Inferior parietal cortex (tissue), 1 donor: ENCODE data around the gene FBXO36.
"Not testable (repeated sequence)": the region's sequence is repeated elsewhere in the genome, so short reads cannot be mapped to it uniquely, and the experiment has no call there.

ENCODE experiments used
- DNase-seq: peaks from one replicate; pipeline ENCODE4 v3.0.0-alpha.2; 2016; ENCODE audit errors: extremely low spot score

FBXO36 gene

DNA sequence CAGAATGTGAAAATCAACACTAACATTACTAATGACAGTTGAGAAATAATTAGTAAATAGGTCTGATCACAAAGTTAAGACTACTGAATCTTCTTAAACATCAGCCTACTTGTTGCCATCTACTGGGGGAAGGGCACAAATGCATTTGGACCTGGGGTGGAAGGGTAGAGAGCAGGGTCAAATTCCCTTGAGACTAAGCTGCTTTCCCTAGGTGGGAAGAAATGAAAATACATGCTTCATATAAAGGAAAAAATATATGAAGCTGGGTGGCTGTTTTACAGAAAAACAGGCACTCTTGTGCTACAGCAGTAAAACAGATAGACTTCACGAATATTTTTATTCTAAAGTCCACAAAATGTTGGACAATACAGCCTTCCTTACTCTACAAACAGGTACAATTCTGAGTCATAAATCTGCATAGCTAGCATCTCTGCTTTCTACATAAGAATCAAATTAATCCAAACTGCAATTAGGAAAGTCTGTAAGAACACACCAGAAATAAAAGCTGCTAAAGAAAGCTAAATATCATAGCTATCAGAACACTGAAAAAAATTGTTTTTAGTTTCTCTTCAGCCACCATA lies 11.4 kb upstream of the FBXO36 start:
- no peak for DNase-seq

GRCh38 chr2:229914171-229914570 lies 8.1 kb upstream of the FBXO36 start:
- no peak for DNase-seq

DNA sequence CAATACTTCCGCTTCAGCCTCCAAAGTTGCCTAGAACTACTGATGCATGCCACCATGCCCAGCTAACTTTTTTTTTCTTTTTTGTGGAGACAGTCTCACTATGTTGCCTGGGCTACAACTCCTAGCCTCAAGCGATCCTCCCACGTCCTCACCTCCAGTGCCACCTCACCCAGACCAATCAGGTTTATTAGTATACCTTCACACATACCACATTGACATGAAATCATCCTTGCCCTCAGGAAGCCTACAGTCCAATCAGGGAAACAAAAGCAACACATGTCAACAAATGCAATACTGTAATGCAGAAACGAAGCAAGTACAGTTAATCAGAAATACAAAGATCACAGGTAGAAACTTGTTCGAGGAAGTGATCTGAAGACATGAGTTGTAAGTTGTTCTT lies 4.5 kb upstream of the FBXO36 start:
- no peak for DNase-seq

GRCh38 chr2:229920011-229920641 lies 2.2 kb upstream of the FBXO36 start:
- peak; percentile 39 for DNase-seq

GRCh38 chr2:229921101-229921891 lies 1.0 kb upstream of the FBXO36 start:
- DNase-seq: peak; percentile 67

GRCh38 chr2:229921892-229922448 lies 333 bp upstream of the FBXO36 start, which contains the start of gene TRIP12:
TSS of gene TRIP12 (minus strand) at chr2:229922009. CDS start at chr2:229880079, 41,930 bp downstream.
- DNase-seq: peak; percentile 92

DNA sequence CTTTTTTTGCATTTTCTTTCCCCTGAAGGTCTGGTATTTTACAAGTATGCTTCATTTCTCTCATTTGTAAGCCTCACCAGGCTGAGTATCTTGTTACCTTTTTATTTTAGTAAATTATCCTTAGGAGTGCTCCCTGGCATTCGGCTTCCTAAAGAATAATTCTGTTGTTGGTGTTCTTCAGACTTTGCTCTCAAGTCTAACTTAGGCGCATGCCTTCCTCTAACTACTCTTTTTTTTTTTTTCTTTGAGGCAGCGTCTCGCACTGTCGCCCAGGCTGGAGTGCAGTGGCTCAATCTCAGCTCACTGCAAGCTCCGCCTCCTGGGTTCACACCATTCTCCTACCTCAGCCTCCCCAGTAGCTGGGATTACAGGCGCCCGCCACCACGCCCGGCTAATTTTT lies 2.2 kb downstream of the FBXO36 start:
- DNase-seq: not testable (repeated sequence)

DNA sequence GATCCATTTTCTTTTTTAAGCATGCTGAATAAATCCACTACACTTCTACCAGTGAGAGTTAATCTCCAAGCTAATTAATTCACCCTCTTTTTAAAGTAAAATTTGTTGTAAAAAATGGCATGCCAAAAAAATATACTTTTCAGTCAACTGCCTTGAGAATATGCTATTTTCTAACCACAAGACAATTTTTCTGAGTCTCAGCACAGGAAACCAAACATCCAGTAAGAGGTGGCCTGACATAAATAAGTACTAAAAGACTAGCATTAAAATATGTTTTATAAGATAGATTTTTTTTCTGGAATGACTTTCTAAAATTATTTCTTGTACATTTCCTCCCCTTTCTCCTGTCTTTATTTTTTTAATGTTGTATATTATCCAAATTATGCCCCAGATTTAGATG lies 2.9 kb downstream of the FBXO36 start:
- DNase-seq: no peak

DNA sequence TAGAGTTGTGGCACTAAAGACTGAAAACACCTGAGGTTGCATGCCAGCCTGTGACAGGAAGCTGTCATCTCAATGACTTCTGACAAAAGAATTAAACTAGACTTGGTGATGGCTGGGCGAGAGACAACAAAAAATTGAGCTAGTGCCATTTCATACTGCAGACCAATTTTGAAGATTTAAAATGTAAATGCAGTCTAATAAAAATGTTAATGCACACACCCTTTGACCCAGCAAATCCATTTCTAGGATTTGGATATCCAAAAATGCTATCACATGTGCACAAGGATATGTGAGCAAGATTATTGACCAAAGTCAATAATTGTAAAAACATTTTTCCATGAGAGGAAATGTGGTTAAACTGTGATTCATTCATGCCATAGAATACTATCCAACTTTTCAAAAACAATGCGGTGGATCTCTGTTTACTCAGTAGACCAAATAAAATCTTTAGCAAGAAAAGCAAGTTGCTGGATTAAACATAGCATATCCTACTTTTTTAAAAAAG lies 5.6 kb downstream of the FBXO36 start:
- DNase-seq: no peak

GRCh38 chr2:229930656-229931055 lies 8.4 kb downstream of the FBXO36 start:
- DNase-seq: no peak

- no peak for DNase-seq
These were observed 8.9 kb downstream of the FBXO36 start for GRCh38 chr2:229931241-229931640.

GRCh38 chr2:229937537-229937936 lies 15.2 kb downstream of the FBXO36 start:
- DNase-seq: no peak

DNA sequence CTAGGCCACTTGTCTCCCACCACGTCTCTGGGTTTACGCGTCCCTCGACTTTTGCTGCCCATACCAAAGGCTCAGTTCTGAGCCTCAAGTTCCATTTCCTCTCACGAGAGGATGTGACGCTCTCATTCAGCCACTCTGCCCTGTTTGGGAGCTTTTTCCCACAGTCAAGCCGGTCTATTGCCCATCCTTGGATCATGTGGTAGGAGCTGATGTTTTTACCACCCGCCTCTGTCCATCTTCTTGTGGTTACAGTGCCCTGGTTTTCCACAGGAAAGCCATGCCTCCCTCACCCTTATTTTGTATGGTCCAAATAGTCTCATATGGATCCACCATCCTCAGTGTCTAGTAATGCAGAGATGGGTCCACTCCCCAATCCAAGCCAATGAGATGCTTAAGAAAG lies 20.4 kb downstream of the FBXO36 start:
- no peak for DNase-seq

DNA sequence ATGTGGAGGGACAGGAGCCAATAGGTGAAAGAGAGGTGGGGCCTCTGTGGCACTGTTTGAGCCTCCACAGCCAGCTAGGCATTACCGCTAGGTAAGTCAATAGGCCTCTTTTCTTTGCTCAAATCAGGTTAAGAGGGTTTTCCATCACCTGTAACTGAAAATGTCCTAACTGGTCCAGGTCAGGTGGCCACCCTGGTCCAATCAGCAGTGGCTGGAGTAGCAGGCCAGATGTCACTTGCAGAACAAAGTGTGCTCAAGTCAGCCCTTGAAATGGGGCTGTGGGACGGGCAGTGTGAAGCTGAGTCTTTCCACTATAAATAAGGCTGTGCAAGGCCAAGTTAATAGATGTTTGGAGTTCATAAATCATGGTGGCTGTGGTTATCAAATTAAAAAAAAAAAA lies 20.9 kb downstream of the FBXO36 start:
- DNase-seq: no peak

DNA sequence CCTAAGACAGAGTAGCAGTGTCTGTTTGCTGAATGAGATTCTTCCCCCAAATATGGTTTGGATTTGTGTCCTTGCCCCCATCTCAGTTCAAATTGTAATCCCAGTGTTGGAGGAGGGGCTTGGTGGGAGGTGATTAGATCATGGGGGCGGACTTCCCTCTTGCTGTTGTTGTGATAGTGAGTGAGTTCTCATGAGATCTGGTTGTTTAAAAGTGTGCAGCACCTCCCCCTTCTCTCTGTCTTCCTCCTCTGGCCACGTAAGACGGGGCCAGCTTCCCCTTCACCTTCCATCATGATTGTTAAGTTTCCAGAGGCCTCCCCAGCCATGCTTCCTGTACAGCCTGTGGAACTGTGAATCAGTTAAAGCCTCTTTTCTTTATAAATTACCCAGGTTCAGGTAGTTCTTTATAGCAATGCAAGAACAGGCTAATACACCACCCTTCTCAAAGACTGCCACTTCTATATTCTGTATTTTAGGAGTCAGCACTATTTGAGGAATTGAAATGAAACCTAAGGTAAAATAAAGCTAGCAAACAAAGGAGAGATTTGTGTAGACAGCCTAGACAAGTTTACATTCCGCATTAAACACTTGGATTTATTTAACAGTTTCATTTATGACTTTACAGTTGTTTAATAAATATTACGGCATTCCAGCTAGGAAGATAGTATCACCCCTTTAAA lies 21.6 kb downstream of the FBXO36 start:
- no peak for DNase-seq

- DNase-seq: no peak
These were observed 23.7 kb downstream of the FBXO36 start for GRCh38 chr2:229945975-229946374.

- no peak for DNase-seq
These were observed 25.2 kb downstream of the FBXO36 start for GRCh38 chr2:229947544-229947943.

DNA sequence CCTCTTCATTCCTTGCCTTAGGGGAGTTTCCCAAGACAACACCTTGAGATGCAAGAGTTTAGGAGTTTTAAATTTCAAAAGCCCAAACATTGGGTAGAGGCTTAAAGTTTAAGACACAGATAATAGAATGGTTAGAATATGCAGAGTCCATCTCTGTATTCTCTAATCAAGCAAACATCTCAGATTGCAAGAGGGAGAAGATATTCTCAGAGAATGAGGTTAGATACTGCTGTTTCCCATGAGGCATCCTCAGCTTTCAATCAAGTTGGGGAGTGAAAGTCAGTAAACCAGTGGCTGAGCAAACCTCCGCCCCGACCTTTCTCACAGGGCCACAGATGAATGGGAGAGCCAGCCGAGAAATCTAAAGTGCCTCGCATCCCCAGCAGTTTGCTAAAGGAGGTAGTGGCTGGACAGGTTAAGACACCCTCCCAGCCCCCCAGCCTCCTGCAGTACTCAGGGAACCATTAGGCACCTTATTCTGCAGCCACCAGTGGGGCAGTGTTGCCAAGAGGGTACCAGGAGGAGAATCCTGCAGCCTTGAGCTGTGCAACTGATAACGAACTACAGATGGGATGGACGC lies 30.0 kb downstream of the FBXO36 start:
- DNase-seq: no peak

GRCh38 chr2:229955663-229956062 lies 33.4 kb downstream of the FBXO36 start:
- no peak for DNase-seq

- DNase-seq: no peak
These were observed 34.2 kb downstream of the FBXO36 start for GRCh38 chr2:229956491-229956890.

DNA sequence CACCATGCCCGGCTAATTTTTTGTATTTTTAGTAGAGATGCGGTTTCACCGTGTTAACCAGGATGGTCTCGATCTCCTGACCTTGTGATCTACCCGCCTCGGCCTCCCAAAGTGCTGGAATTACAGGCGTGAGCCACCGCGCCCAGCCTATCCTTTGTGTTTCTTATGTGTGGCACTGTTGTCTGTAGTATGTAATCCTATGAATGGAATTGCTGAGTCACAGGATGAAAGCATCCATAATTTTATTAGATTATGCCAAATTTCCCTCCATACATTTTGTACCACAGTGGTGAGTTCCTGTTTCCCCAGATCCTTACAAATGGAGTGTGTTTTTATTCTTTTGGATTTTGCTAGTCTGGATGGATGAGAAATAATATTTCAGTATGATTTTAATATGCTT lies 41.3 kb downstream of the FBXO36 start:
- DNase-seq: not testable (repeated sequence)
